Ramos (cell line): ENCODE results near the gene ZNF827.

Experiments used
- in situ Hi-C: fragments of 300-500 bp; cut with MboI; formaldehyde crosslinking; loops from one replicate; pipeline ENCODE4 v1.14.3; 2022; ENCODE audit warnings: low sequenced_read_pairs; ENCODE audit not compliant: unreplicated experiment

Gene ZNF827

DNA sequence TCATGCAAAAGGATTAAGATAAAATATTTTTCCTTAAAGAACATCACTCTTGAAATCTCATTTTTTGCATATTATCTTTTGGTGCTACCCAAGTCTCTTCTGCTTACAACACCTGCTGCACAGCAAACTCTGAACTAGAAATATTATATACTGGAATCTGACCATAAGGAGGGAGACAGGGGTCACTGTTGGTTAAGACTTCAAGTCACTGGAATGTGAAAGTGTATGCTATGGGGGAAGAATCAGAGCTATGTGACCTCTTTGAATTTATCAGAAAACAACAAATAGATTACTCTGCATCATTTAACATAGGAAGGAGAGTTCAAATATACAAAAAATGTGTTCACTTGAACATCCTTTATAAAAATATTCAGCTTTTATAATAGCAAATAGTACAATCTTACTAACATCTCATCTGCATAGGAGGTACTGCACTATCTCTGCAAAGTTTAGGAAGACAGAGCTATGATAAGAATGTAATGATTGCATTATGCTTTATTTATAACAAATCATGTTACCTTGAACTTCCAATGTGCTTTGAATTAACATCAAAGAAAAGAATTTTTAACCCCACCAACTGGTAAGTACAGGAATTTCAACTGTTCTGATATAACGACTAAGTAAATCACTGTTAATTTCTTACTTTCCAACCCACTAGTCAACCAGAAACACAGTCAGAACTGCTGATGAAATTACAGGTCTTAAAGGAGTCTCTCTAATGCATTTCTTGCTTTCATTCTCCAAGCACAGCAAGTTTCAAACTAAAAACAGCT lies 69.8 kb downstream of the ZNF827 start:
- in situ Hi-C loops = no loop called here

DNA sequence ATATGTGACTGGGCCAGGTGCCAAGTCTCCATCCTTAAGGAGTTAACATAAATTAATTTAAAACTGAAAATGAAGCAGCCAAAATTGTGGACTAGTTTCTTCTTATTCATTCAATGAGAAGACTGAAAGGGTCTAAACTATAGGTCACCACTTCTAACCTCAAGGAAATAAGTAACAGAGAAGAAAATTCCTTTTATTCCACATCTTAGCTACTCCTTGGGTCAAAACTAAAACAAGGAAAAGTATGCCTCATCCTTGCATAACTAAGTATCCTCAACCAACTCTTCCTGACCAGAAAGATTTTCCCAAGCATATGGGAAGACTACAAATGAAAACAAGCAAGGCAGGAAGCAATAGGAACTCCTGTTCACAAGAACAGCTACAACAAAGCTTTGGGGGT lies 71.2 kb downstream of the ZNF827 start:
- in situ Hi-C loops = no loop called here

DNA sequence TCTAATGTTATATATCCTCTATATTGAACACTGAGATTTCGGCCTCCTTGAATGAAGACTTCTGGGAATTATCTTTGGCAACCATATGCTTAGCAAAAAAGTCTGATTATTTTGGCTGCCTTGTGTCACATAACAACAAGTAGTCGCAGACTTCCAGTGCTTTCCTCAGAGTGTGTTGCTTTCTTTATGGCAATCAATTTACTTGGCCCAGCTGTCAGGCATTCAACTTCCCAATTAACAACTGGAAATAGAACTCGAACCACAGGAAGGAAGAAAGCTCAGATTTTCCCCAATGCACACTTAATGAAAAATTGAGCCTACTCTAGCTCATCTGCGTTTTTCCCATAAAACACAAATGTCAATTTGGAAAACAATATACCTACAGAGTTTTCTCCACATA lies 71.6 kb downstream of the ZNF827 start:
- in situ Hi-C loops = no loop called here

DNA sequence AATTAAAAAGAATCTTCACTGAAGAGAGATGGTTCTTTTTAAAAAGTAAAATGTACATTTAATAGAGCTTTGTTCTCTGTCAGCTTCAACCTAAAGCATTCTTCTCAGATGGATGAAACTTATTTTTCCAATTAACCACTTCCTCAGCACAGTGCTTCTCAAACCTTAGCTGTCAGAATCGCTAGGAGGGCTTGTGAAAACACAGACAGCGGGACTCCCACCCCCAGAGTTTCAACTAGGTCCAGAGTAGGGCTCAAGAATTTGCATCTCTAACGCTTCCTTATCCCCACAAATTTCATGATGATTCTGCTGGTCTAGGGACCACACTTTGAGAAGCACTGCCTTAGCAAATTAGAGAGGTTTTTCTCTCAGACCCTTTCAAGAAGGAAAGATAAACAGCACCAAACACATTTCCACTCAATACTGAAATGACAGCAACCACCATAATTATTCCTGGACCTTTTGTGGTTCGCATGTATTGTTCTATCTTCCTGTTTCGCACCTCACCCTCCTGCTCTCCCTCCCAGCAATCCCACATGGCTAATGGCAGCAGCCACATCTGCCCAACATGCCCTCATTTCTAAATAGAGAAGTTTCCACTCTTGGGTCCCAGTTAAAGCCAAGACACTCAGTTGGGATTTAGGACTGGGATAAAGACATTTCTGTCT lies 73.2 kb downstream of the ZNF827 start:
- in situ Hi-C loops = no loop called here

DNA sequence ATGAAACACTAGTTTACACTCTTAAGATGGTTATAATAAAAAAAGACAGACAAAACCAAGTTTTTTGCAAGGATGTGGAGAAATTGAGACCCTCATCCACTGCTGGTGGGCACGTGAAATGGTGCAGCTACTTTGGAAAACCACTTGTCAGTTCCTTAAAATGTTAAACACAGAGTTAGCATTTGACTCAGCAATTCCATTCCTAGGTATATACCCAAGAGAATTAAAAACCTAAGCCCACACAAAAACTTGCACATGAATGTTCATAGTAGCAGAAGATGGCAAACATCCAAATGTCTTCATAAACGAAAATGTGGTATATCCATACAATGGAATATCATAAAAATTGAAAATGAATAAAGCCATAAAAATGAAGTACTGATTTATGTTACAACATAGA lies 75.4 kb downstream of the ZNF827 start:
- in situ Hi-C loops = no loop called here

DNA sequence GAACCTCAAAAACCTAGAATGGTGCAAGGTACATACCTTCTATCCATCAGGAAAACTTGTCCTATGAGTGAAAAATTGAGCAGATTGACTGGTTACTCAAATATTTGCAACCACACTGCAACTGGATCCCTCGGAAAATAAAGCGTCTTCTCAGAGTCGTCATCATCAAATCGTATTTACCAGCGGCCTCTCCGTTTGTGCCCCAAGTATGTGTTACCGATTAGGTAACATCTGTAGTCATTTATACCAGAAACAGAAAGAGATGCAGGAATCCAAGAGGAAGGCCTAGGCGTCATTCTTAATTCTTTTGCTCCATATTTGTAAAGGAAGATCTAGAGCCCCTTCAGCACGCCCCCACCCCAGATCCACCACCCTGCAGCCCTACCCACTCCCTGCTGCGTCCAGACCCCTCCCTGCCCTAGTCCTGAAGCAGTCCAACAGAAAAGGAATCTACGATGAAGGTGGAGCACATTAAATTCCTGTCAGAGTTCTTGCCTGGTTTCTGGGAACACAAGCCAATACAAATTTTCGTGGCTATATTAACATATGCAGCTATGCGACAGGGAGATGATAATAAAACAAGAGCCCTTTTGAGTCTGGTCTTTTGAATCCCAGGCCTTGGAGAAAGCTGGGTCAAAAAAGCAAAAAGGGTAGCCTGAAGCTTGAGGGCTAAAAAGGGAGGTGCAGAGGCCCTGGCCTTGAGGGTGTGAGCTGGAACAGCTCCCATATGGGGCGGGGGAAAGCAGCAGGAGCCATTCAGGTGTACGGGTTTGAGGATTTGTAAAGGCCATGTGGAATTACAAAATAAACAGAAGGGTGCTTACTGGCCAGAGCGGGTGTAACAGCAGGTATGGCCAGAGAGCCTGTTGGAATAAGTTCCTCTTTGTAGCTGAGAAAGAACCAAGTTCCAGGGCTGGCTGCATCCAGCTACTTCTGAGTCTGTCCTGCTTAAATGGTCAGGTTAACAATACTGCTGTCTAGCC lies 77.0 kb downstream of the ZNF827 start:
- in situ Hi-C loops = no loop called here

DNA sequence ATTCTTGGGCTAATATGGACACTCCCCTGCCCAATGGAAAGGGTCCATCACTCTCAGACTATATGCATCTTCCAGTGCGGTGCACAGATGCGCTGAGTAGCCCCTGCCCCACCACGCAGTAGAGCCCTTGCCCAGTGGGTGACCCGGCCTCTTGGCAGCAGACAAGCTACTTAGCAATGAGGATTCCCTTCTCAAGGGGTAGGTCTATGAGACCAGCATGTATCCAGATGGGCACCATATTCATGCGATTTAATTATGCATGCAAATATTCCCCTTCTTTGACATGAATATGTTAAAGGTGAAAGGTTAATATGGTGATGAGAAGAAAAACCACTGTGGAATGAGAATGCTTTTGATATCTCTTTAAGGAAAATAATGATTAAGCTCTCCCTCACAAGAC lies 77.7 kb downstream of the ZNF827 start:
- in situ Hi-C loops = no loop called here

DNA sequence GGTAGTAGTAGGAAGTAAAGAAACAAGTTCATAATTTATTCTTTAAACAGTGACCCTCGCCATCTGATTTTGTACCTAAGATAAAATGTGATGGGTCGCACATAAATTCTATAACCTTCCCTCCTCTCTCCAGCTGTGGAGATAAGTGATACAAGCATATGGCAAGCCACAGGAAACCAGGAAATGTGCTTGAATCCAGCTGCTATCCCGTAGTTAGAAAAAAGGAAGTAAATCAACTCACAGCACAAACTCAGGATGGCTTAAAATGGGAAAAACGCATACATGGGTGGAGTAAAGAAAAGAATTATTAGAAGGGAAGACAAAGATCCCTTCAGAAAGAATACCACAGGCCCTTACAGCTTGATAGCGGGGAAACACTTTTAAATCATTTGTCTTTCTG lies 78.2 kb downstream of the ZNF827 start:
- in situ Hi-C loops = no loop called here

DNA sequence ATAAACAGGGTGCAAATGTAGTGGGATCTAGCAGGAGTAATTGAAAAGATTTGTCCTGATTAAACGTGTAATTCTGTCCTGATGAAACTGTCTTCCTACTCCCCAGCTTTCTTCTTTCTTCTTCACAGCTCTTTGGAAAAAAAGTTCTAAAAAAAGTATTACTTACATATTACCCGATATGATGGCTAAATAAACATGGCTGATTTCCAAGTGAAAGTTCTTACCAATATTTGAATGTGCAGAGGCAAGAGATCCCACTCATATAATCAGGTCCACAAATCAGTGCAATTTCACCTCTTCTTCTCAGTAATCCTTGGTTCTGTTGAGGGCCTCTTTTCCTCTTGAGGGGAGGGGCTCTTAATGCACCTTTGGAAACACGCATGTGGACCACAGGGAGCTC lies 78.7 kb downstream of the ZNF827 start:
- in situ Hi-C loops = no loop called here

DNA sequence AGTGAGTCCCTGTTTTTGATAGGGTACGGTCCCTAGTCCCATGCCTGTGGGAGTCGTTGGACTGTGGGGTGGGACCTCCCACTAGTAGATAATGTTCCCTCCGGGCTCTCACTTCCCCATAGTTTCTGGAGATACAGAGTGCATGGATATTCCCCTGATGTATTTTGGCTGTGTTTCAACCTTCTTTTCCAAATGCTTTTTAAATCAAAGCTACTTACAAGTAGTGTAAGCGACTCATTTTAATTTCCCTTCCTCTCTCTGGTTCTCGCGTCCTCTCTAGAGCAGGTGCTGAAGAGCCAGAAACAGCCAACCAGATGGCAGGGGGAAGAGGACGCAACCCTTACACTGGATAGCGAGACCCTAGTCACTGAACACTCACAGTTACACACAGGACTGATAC lies 79.2 kb downstream of the ZNF827 start:
- in situ Hi-C loops = no loop called here

DNA sequence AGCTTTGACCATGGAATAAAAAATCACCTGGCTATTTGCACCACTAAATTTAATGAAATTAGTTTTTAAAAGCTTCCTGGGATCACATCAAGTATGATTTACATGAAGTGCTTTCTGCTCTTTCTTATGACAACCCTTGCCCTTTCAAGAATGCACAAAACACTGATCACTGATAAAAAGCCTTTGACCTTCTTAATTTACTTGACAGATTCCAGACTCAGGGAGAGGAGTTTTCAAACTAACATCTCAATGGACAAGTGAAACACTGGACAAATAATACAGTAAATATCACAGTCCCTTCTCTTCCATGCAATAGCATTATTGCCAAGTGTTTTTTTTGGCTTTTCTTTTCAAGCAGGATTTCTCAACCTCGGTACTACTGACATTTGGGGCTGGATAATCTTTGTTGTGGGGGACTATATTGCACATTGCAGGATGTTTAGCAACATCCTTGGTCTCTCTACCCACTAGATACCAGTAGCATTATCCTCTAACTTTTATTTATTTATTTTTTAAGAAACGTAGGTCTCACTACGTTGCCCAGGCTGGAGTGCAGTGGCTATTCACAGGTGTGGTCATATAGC lies 86.3 kb downstream of the ZNF827 start:
- in situ Hi-C loops = no loop called here

DNA sequence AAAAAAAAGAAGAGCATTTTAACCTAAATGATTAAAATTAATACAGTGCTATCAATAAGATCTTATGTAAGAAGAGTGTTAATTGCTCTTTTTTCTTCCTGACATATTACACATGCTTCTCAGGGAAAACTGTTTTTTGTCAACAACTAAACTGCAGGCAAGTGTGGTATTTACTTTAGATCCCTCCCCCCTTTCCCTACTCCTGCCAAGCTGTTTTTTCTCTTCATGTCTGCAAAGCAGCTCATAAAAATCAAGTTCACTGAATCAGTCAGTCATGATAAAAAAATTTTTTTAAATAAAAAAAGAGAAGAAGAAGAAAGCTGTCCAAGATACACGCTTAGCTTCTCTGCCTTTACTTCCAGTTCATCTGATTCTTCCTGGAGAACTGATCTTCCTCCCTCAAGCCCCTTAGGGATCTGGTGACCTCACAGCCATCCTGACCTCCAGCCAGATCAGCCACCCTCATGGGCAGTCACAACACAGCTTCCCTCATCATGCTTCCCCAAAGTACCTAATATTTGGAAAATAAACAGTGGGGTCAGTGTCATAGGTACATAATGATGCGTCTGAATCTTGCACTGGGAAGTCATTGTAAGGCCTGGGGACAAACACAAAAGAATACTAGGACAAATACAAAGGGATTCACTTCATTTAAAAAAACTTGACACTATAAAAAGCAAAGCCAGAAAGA lies 87.0 kb downstream of the ZNF827 start:
- in situ Hi-C loops = no loop called here

DNA sequence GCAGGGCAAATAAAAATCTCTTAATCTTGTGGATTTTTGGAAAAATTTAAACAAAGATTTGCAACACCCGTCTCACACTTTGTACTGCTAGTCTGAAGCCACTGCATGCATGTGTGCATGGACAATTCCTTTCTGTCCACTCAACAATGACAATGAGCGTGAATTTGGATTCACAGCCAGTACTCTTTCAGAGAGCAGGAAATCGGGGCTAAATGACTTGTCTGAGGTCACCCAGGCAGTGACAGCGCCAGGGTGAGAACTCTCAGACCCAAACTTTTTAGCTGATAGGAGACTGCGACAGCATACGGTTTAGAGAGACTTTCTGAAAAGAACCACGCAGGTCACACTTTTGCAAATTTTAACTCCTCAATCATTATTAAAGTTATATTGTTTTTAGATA lies 90.9 kb downstream of the ZNF827 start:
- in situ Hi-C loops = no loop called here

DNA sequence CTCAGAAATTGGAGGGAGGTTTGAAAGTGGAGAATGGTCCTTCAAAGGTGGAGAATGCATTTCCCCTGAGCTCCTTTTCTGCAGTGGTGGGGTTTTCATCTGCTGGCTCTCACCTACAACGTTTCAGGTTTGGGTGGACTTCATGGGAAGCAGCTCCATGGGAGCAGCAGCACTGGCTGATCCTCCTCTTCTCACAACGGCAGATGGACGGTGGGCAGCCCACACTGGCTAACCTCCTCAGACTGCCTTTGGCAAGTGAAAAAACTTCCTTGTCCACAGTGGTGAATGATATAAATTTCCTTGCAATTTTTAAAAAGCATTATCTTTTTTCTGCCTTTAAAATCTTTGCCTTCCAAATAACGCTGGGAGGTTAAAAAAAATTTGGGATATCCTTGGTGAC lies 93.5 kb downstream of the ZNF827 start:
- in situ Hi-C loops = no loop called here

DNA sequence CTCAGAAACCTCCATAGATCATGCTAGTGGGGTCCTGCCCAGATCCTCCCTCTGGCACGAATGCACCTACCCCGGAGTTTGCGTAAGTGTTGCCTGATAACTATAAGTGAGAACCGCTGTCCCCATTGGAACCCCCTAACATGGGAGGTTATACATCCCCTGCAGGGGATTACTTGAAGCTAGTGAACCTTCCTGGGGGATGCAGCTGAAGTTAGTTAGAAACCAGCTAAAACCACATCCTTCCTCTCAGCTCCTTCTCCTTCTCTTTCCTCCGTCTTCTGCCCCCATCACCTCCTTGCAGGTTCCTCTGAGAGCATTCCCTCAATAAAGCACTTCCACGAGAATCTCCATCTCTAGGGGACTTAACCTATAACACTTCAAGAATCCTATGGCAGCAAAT lies 95.0 kb downstream of the ZNF827 start:
- in situ Hi-C loops = no loop called here

DNA sequence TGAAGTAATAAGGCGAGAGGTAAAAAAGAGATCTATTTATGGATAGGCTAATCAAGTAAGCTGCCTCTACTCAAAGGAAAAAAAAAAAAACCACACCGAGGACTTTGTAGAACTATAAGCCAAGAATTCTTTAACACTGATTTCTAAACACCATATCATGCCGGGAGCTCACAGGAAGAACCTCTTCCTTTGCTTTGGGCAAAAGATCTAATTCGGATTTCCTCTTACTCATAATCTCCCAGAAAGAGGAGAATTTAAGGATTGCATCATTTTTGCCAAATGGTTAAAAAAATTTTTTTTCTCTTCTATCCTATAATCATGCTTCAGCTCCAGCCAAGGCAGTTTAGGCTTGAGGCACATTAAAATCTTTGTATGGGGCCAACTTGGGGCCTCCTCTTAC lies 95.5 kb downstream of the ZNF827 start:
- in situ Hi-C loops = no loop called here

DNA sequence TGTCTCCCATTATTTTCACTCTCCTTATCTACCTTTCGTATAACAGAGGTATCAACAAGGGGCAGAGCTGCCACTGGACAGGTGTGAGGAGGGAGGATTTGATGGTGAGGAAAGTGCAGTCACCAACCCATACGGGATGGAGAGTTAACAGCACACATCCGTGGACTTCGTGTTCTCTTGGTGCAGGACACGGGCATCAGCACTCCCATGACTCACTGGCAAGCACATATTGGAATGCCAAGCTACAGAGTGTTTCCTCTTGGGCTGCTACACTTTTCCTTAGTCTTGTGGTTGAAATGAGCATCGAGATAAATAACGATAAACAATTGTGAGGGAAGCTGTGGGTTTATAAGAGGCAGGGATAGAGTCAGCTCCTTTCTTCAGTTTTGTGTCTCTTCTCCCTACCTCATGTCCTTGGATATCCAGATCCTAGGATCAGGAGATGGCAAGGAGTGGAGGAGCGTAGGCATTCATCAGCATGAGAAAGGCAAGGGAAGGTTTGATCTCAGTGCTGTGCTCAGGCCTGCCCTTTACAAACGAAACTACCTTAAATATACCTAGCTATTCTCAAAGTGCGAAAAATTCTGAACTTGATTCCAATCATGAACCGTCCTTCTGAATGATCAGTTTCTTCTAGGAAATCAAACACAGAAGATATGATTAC lies 96.3 kb downstream of the ZNF827 start:
- in situ Hi-C loops = no loop called here

DNA sequence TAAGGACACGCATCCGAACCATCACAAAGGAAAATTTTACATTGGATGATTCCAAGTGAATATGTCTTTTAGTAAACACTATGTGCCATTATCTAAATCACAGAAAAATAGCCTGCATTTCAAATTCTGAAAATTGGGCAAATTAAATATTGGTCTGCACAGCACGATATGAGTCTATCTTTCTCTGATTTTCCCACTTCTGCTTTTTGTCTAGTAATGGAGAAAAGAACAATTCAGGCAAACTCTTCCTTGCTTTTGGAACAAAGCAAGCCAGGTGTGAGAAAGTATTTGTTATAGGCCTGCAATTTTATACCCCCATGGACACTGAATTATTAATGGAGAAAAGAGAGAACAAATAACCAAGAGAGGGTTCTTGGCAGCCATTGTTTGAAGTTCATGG lies 97.8 kb downstream of the ZNF827 start:
- in situ Hi-C loops = no loop called here

DNA sequence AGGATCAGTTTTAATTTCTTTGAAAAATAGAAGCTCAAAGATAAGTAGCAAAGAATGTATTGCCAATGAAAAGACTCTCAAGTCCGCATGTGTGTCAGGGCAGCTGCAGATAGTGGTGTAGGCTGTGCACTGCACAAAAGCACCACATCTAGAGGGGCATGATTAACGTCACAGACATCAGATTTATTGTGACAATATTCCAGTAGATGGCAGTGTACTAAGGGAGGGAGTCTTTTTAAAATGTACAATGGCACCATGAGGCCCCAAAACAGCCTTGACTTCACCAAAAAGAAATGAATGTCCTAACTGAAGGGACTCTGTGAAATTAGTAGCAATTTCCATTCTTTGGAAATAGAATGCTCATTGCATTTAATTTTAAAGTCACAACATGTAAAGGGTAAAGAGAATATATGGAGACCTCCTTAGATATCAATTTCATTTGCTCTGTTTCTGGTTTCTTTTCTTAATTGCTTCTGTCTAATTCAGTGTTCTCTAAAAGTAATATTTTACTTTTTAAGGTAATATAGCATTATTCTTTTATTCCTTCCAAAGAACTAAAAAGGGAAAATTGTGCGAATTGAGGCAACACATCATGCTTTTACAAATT lies 98.4 kb downstream of the ZNF827 start:
- in situ Hi-C loops = no loop called here
